Hypothalamus (tissue), 51 donors: ENCODE results near the gene PRODH.
"Not testable (repeated sequence)": the region's sequence is repeated elsewhere in the genome, so short reads cannot be mapped to it uniquely, and the experiment has no call there.

Experiments used
- DNase-seq, 51 donors: peaks; one replicate each; lab custom pipeline; 2025; lab: John Stamatoyannopoulos, UW

Gene PRODH

GRCh38 chr22:18914558-18914957 lies 21.5 kb downstream of the PRODH start:
- DNase-seq = not testable (repeated sequence)

- DNase-seq = not testable (repeated sequence)
Observed at GRCh38 chr22:18912264-18912946, 23.7 kb downstream of the PRODH start.

DNA sequence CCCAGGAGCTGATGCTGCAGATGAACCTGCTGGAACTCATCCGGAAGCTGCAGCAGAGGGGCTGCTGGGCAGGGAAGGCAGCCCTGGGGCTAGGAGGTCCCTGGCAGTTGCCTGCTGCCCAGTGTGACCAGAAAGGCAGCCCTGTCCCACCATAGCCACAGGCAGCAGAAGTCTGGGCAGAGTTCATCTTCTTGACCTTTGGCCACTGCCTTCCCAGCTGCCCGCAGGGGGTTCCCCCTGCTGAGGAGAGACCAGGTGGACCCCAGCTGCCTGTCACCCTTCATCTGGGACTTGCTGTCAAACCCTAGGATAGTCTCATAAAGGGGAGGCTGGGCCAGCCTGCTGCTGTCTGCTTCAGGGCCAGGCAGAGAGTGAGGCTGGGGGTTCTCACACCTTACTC lies 24.6 kb downstream of the PRODH start:
- DNase-seq = not testable (repeated sequence)

DNA sequence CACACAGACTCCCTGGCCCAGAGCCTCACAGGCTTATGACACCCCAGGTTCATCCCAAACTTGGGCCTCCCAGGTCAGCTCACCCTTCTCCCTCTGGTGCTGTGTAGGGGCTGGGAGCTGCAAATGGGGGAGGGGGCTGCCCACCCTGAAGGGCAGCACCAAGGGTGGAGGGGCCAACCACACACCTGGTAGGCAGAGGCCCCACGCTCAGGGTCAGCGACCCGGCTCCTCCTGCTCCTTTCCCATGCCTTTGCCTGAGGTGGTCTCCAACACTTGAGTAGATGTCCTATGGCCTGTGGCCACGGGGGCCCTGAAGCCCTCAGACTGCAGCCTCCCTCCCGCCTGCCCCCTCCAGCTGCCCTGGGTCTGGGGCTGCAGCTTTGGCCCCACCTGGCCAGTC lies 26.5 kb downstream of the PRODH start:
- no peak for DNase-seq

DNA sequence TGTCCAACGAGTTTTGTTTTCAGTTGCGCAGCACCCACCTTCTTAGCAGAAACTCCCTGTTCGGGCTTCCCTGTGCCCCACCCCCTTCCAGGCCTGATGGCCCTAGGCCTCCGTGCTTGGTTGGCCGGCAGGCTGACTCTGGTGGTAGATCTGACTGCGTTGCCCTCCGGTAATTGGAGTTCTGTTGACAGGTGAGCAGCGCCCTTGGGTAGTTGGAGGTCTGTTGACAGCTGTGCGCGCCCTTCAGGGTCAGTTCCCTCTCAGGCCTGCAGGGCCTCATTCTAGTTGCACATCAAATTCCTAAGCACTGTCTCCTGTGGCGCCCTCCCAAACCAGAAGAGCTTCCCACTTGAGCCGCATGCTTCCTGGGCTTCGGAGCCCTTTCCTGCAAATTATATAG lies 29.2 kb downstream of the PRODH start:
- no peak for DNase-seq

GRCh38 chr22:18906410-18906745 lies 29.7 kb downstream of the PRODH start:
- DNase-seq = not testable (repeated sequence)

DNA sequence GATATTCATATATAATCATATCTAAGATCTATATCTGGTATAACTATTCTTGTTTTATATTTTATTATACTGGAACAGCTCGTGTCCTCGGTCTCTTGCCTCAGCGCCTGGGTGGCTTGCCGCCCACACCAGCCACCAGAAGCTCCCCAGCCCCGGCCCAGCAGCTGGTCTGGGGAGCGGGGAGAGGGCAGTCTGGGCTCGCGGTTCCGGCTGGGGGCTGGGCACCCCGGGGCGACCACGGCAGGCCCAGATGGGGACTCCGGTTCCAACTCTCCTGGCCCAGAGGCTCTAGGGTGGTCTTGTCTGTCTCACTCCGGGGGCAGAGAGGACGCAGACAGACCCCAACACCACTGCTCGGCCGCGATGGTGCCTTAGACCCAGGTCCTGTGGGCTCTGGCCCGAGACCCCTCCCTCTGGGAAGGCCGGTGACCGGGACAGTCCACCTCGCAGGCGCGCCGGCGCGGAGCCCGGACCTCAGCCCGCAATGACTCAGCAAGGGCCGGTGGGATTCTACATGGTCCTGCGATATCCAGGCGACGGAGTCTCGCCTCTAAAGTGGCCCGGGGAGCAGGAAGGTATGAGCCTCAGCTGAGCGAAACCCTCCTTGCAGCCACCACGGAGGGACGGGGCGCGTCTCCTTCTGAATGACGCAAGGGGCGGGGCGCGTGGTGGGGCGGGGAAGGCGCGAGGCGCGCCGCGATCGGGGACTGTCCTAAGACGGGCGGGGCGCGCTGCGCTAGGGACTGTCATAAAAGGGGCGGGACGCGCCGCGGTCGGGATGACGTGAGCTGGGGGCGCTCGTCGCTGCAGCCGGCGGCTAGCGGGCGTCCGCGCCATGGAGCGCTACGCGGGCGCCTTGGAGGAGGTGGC lies 30.3 kb downstream of the PRODH start, which contains the start of gene DGCR6:
DGCR6 (plus strand) TSS at position 781 of the 870 bp plus-strand sequence; CDS start at position 836, 55 bp downstream.
- DNase-seq = no peak

DNA sequence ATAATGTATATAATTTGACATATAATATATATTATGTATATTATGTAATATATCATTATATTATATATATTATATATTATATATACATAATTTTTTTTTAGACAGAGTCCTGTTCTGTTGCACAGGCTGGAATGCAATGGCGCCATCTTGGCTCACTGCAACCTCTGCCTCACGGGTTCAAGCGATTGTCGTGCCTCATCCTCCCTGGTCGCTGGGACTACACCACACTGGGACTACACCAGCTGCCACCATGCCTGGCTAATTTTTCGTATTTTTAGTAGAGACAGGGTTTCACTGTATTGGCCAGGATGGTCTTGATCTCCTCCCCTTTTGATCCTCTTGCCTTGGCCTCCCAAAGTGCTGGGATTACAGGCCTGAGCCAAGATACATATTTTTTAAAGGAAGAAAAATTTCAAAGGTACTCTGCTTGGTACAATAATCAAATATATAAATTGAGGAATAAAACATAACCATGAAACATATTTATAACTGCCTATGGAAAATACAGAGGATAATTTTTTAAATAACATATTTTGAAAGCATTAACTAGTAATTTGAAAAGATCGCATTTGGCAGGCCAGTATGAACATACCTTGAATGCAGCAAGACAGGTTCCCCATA lies 39.9 kb downstream of the PRODH start:
- not testable (repeated sequence) for DNase-seq

- not testable (repeated sequence) for DNase-seq
Observed at GRCh38 chr22:18893775-18894174, 42.3 kb downstream of the PRODH start.

DNA sequence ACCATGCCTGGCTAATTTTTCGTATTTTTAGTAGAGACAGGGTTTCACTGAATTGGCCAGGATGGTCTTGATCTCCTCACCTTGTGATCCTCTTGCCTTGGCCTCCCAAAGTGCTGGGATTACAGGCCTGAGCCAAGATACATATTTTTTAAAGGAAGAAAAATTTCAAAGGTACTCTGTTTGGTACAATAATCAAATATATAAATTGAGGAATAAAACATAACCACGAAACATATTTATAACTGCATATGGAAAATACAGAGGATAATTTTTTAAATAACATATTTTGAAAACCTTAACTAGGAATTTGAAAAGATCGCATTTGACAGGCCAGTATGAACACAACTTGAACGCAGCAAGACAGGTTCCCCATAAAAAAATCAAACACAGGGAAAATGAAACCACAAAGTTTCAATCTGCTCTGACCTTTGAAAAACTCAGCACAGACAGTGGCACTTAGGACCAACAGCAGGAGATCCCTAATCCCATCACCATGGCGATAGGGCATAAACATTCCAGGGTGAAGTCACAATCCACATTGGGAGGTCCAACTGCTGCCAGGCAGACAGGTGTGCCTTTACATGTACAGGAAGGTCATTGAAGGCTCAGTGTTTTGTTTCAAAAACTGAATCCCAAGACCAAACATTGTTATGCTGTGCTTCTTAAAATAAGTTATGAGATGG lies 45.4 kb downstream of the PRODH start:
- DNase-seq = not testable (repeated sequence)

GRCh38 chr22:18888115-18888514 lies 48.0 kb downstream of the PRODH start:
- no peak for DNase-seq

- DNase-seq = not testable (repeated sequence)
Observed at GRCh38 chr22:18884465-18884864, 51.6 kb downstream of the PRODH start.

DNA sequence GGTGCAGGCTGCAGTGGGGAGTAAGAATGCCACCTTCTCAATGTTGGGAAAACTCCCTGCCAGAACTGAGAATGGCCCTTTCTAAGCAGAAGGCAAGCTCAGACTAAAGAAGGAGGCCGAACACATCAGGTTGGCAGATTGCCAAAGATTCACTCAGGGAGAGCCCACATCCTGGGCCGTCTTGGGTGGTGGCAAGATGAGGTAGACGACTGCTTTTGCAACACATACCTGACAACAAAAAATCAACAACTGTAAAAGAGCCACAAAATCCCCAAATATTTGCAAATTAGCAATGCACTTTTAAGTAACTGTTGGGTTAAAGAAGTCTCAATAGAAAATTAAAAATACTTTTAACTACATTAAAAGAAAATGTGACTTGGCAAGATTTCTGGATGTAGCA lies 54.8 kb downstream of the PRODH start:
- not testable (repeated sequence) for DNase-seq
